Naive thymus-derived CD8-positive, alpha-beta T cell (primary cell): ENCODE measurements around the gene MTAP. TPM values are rescaled to one million over a fixed set of nuclear protein-coding genes. Genes with fewer than 3 reads are reported as not detected.

Experiments
- ATAC-seq, 2 donors: fragments of 150-1000 bp; cut with Tn5 transposase in 1 of 2; sonication (Bioruptor Pico), chemical (Tn5 transposase) in 1 of 2; 1 replicate in 1 of 2; 2 replicates in 1 of 2; pipeline ENCODE4 v1.10.0; 2021; ENCODE audit warnings: mild to moderate bottlenecking in 2 of 2, moderate library complexity in 2 of 2
- POLR2A ChIA-PET: fragments of 350-600 bp; sonication (Branson Sonifier 250); formaldehyde crosslinking; loops from one replicate; lab custom pipeline; 2021; ENCODE audit warnings: antibody characterized with exemption; lab: Charles Lee
- DNase-seq, 10 donors: peaks; one replicate each; pipeline versions ENCODE4 v3.0.0 to v3.0.0-alpha.2; 2020 to 2022
- H3K27ac Mint-ChIP-seq, 10 donors: one replicate each; pipeline ENCODE4 v1.8.0; 2020 to 2022; ENCODE audit warnings: mild to moderate bottlenecking in 10 of 10, mixed read lengths in 10 of 10, moderate library complexity in 4 of 10, inconsistent platforms in 1 of 10
- H3K27me3 Mint-ChIP-seq, 5 donors: one replicate each; pipeline ENCODE4 v1.8.0; 2021 to 2022; ENCODE audit warnings: mixed read lengths in 5 of 5
- H3K36me3 Mint-ChIP-seq, 3 donors: one replicate each; pipeline ENCODE4 v1.8.0; 2020 to 2022; ENCODE audit warnings: mixed read lengths in 3 of 3, mild to moderate bottlenecking in 2 of 3, inconsistent platforms in 1 of 3
- H3K4me1 Mint-ChIP-seq, 4 donors: one replicate each; pipeline ENCODE4 v1.8.0; 2021 to 2022; ENCODE audit warnings: mixed read lengths in 4 of 4
- H3K4me3 Mint-ChIP-seq, 10 donors: one replicate each; pipeline ENCODE4 v1.8.0; 2020 to 2022; ENCODE audit warnings: mild to moderate bottlenecking in 10 of 10, mixed read lengths in 10 of 10, moderate library complexity in 6 of 10, inconsistent platforms in 1 of 10
- H3K9me3 Mint-ChIP-seq, 9 donors: one replicate each; pipeline ENCODE4 v1.8.0; 2020 to 2022; ENCODE audit warnings: mixed read lengths in 9 of 9, mild to moderate bottlenecking in 3 of 9, inconsistent platforms in 1 of 9, moderate library complexity in 1 of 9
- polyA plus RNA-seq, 3 donors: library from polyadenylated mRNA; unstranded; fragments of 300-500 nt; fragmentation: Illumina TruSeq; gene quantifications; one replicate each; pipeline ENCODE4 v1.2.3, GENCODE V29; 2021
- total RNA-seq, 8 experiments: library from RNA in 2 of 8; stranded (reverse) in 2 of 8; gene quantifications; one replicate each; pipeline ENCODE4 v1.2.3 and lab custom pipeline; 2021 to 2026

MTAP gene
- total and polyA plus RNA-seq, 5 experiments from 2014 or later, result 11.2 to 46.0 (median 20.2) TPM

- Mint-ChIP-seq H3K27me3 (peaks cover 66 to 100% (median 85%) of the 10 kb centered on the region in 5 donors), H3K27ac (peak overlapping the region in 1 of 10 donors; percentile 88), H3K4me1 (peaks cover 2 to 29% (median 25%) of the 10 kb centered on the region in 4 donors), H3K4me3 (peak overlapping the region in 4 of 10 donors; percentile 26 to 56 (median 38)), H3K36me3 (peaks cover 28 to 51% (median 30%) of the 10 kb centered on the region in 3 donors), H3K9me3 (peaks cover 9 to 81% (median 46%) of the 10 kb centered on the region in 9 donors)
- no peak for ATAC-seq
- peak in 1 of 10 donors; percentile 5 for DNase-seq
- POLR2A ChIA-PET, result no interaction called here
Measured at GRCh38 chr9:21967702-21968101, 165.3 kb downstream of the MTAP start.

- no peak for ATAC-seq
- DNase-seq, result peak in 1 of 10 donors; percentile 8
- Mint-ChIP-seq H3K4me1 (peaks cover 2 to 30% (median 26%) of the 10 kb centered on the region in 4 donors), H3K4me3 (peak overlapping the region in 7 of 10 donors; percentile 8 to 70 (median 61)), H3K9me3 (peaks cover 4 to 78% (median 41%) of the 10 kb centered on the region in 9 donors), H3K36me3 (peaks cover 23 to 44% (median 26%) of the 10 kb centered on the region in 3 donors), H3K27ac (peak overlapping the region in 5 of 10 donors; percentile 14 to 92 (median 43)), H3K27me3 (peaks cover 64 to 100% (median 84%) of the 10 kb centered on the region in 5 donors)
- POLR2A ChIA-PET, result no interaction called here
Measured at GRCh38 chr9:21968331-21969010, 166.0 kb downstream of the MTAP start.

- no peak for DNase-seq
- H3K4me1 Mint-ChIP-seq, result peaks cover 3 to 34% (median 28%) of the 10 kb centered on the region in 4 donors
- H3K36me3 Mint-ChIP-seq, result peaks cover 21 to 42% (median 24%) of the 10 kb centered on the region in 3 donors
- peak overlapping the region in 5 of 10 donors; percentile 5 to 92 (median 43) for H3K27ac Mint-ChIP-seq
- H3K4me3 Mint-ChIP-seq, result peak overlapping the region in 7 of 10 donors; percentile 8 to 70 (median 41)
- no peak for ATAC-seq
- peaks cover 0 to 73% (median 37%) of the 10 kb centered on the region in 9 donors for H3K9me3 Mint-ChIP-seq
- H3K27me3 Mint-ChIP-seq, result peaks cover 59 to 100% (median 82%) of the 10 kb centered on the region in 5 donors
- POLR2A ChIA-PET, result interaction anchor here (0.6 kb wide), 1 partner anchor 116 kb away, joined by 7 read pairs; no protein-coding TSS in a partner anchor
Measured at GRCh38 chr9:21969011-21969940, 166.8 kb downstream of the MTAP start.

GRCh38 chr9:21969951-21970799 is 167.7 kb downstream of the MTAP start:
- H3K36me3 Mint-ChIP-seq, result peaks cover 24 to 42% (median 25%) of the 10 kb centered on the region in 3 donors
- DNase-seq (no peak), ATAC-seq (no peak)
- peaks cover 0 to 73% (median 37%) of the 10 kb centered on the region in 9 donors for H3K9me3 Mint-ChIP-seq
- H3K4me1 Mint-ChIP-seq, result peaks cover 9 to 38% (median 30%) of the 10 kb centered on the region in 4 donors
- peak overlapping the region in 2 of 10 donors; percentile 13 to 29 for H3K27ac Mint-ChIP-seq
- peaks cover 62 to 100% (median 84%) of the 10 kb centered on the region in 5 donors for H3K27me3 Mint-ChIP-seq
- POLR2A ChIA-PET, result no interaction called here
- peak overlapping the region in 2 of 10 donors; percentile 7 to 22 for H3K4me3 Mint-ChIP-seq

- no peak for DNase-seq
- peaks cover 0 to 68% (median 35%) of the 10 kb centered on the region in 9 donors for H3K9me3 Mint-ChIP-seq
- peaks cover 64 to 100% (median 84%) of the 10 kb centered on the region in 5 donors for H3K27me3 Mint-ChIP-seq
Measured at GRCh38 chr9:21970800-21971640, 168.6 kb downstream of the MTAP start.

GRCh38 chr9:21972361-21972760 is 169.9 kb downstream of the MTAP start:
- Mint-ChIP-seq H3K4me1 (peaks cover 13 to 32% (median 26%) of the 10 kb centered on the region in 4 donors), H3K36me3 (peaks cover 21 to 36% (median 26%) of the 10 kb centered on the region in 3 donors), H3K27me3 (peaks cover 63 to 98% (median 88%) of the 10 kb centered on the region in 5 donors), H3K4me3 (no peak overlapping the region), H3K9me3 (peaks cover 0 to 65% (median 23%) of the 10 kb centered on the region in 9 donors), H3K27ac (peak overlapping the region in 1 of 10 donors; percentile 43)
- DNase-seq, result no peak
- POLR2A ChIA-PET, result no interaction called here
- ATAC-seq, result no peak

More at GRCh38 chr9:21970800-21971640, 168.6 kb downstream of the MTAP start:
- H3K4me3 Mint-ChIP-seq, result no peak overlapping the region
- H3K27ac Mint-ChIP-seq, result peak overlapping the region in 2 of 10 donors; percentile 13 to 28
- H3K4me1 Mint-ChIP-seq, result peaks cover 13 to 34% (median 28%) of the 10 kb centered on the region in 4 donors
- POLR2A ChIA-PET, result interaction anchor here (0.6 to 0.7 kb wide), 2 partner anchors 81 to 508 kb away, joined by 3 to 5 read pairs; no protein-coding TSS in a partner anchor
- peaks cover 21 to 42% (median 25%) of the 10 kb centered on the region in 3 donors for H3K36me3 Mint-ChIP-seq
- no peak for ATAC-seq

GRCh38 chr9:21974343-21974721 is 171.9 kb downstream of the MTAP start:
- Mint-ChIP-seq H3K27ac (peak overlapping the region in 4 of 10 donors; percentile 11 to 65 (median 26)), H3K4me1 (peaks cover 12 to 24% (median 21%) of the 10 kb centered on the region in 4 donors), H3K4me3 (peak overlapping the region; percentile 73 to 89 (median 82)), H3K9me3 (peaks cover 0 to 51% (median 21%) of the 10 kb centered on the region in 9 donors), H3K36me3 (peaks cover 12 to 27% (median 19%) of the 10 kb centered on the region in 3 donors), H3K27me3 (peaks cover 68 to 98% (median 86%) of the 10 kb centered on the region in 5 donors)
- POLR2A ChIA-PET, result no interaction called here
- DNase-seq (no peak), ATAC-seq (no peak)

GRCh38 chr9:21974722-21975409 is 172.4 kb downstream of the MTAP start:
- peaks cover 0 to 46% (median 20%) of the 10 kb centered on the region in 9 donors for H3K9me3 Mint-ChIP-seq
- POLR2A ChIA-PET, result no interaction called here
- H3K27ac Mint-ChIP-seq, result peak overlapping the region in 3 of 10 donors; percentile 11 to 65 (median 27)
- H3K36me3 Mint-ChIP-seq, result peaks cover 11 to 28% (median 20%) of the 10 kb centered on the region in 3 donors
- peaks cover 12 to 24% (median 21%) of the 10 kb centered on the region in 4 donors for H3K4me1 Mint-ChIP-seq
- DNase-seq (peak in 2 of 10 donors; percentile 34 to 35), ATAC-seq (peak; percentile 62 to 76)
- H3K27me3 Mint-ChIP-seq, result peaks cover 71 to 98% (median 86%) of the 10 kb centered on the region in 5 donors
- peak overlapping the region; percentile 73 to 89 (median 83) for H3K4me3 Mint-ChIP-seq

GRCh38 chr9:21976334-21976875 is 174.0 kb downstream of the MTAP start:
- Mint-ChIP-seq H3K9me3 (peaks cover 0 to 36% (median 10%) of the 10 kb centered on the region in 9 donors), H3K4me3 (no peak overlapping the region), H3K4me1 (peaks cover 12 to 21% (median 18%) of the 10 kb centered on the region in 4 donors), H3K27me3 (peaks cover 62 to 95% (median 79%) of the 10 kb centered on the region in 5 donors), H3K27ac (no peak overlapping the region), H3K36me3 (peaks cover 5 to 19% (median 16%) of the 10 kb centered on the region in 3 donors)
- ATAC-seq (no peak), DNase-seq (no peak)
- POLR2A ChIA-PET, result no interaction called here

GRCh38 chr9:21982391-21982790 is 180.0 kb downstream of the MTAP start:
- peaks cover 47 to 89% (median 61%) of the 10 kb centered on the region in 5 donors for H3K27me3 Mint-ChIP-seq
- H3K4me1 Mint-ChIP-seq, result no peaks in the 10 kb centered on the region
- POLR2A ChIA-PET, result no interaction called here
- DNase-seq, result no peak
- H3K9me3 Mint-ChIP-seq, result peaks cover 0 to 14% (median 5%) of the 10 kb centered on the region in 9 donors
- H3K36me3 Mint-ChIP-seq, result peaks cover 0 to 14% (median 2%) of the 10 kb centered on the region in 3 donors
- no peak overlapping the region for H3K4me3 Mint-ChIP-seq
- ATAC-seq, result no peak
- H3K27ac Mint-ChIP-seq, result no peak overlapping the region
